CD4-positive, alpha-beta T cell treated with Interleukin-10 for 1 hour (primary cell): ENCODE measurements around the gene TRIOBP.
"Not testable (repeated sequence)": the region's sequence is repeated elsewhere in the genome, so short reads cannot be mapped to it uniquely, and the experiment has no call there.

Source experiments
- DNase-seq: peaks from one replicate; pipeline ENCODE4 v3.0.0-alpha.2; 2020

TRIOBP gene

GRCh38 chr22:37696260-37696656 lies 590 bp upstream of the TRIOBP start:
- not testable (repeated sequence) for DNase-seq

GRCh38 chr22:37697538-37697835 lies 639 bp downstream of the TRIOBP start:
- no peak for DNase-seq

- DNase-seq, result no peak
These were observed 4.4 kb downstream of the TRIOBP start for GRCh38 chr22:37701141-37701786.

- DNase-seq, result no peak
These were observed 7.1 kb downstream of the TRIOBP start for GRCh38 chr22:37703906-37704305.

GRCh38 chr22:37704645-37705044 lies 7.8 kb downstream of the TRIOBP start:
- DNase-seq, result no peak

- DNase-seq, result no peak
These were observed 8.4 kb downstream of the TRIOBP start for GRCh38 chr22:37705205-37705604.

GRCh38 chr22:37708580-37709444 lies 12.0 kb downstream of the TRIOBP start:
- DNase-seq, result no peak

GRCh38 chr22:37709445-37709765 lies 12.6 kb downstream of the TRIOBP start:
- no peak for DNase-seq

- DNase-seq, result no peak
These were observed 13.8 kb downstream of the TRIOBP start for GRCh38 chr22:37710675-37711074.

- no peak for DNase-seq
These were observed 14.6 kb downstream of the TRIOBP start for GRCh38 chr22:37711490-37711889.

GRCh38 chr22:37713761-37714160 lies 16.9 kb downstream of the TRIOBP start:
- DNase-seq, result no peak

- DNase-seq, result no peak
These were observed 17.8 kb downstream of the TRIOBP start for GRCh38 chr22:37714634-37715033.

- no peak for DNase-seq
These were observed 18.9 kb downstream of the TRIOBP start for GRCh38 chr22:37715760-37716159.

- DNase-seq, result no peak
These were observed 19.9 kb downstream of the TRIOBP start for GRCh38 chr22:37716708-37717107.

GRCh38 chr22:37717235-37717634 lies 20.4 kb downstream of the TRIOBP start:
- not testable (repeated sequence) for DNase-seq

- DNase-seq, result not testable (repeated sequence)
These were observed 21.0 kb downstream of the TRIOBP start for GRCh38 chr22:37717746-37718305.

GRCh38 chr22:37725551-37726240 lies 28.8 kb downstream of the TRIOBP start:
- no peak for DNase-seq

GRCh38 chr22:37726241-37726887 lies 29.5 kb downstream of the TRIOBP start:
- no peak for DNase-seq

GRCh38 chr22:37728620-37729019 lies 31.8 kb downstream of the TRIOBP start:
- DNase-seq, result no peak

GRCh38 chr22:37731804-37732471 lies 35.1 kb downstream of the TRIOBP start:
- DNase-seq, result no peak

GRCh38 chr22:37732699-37733607 lies 36.1 kb downstream of the TRIOBP start:
- no peak for DNase-seq
